ENCODE results near the gene TIMM17B.

DNA sequence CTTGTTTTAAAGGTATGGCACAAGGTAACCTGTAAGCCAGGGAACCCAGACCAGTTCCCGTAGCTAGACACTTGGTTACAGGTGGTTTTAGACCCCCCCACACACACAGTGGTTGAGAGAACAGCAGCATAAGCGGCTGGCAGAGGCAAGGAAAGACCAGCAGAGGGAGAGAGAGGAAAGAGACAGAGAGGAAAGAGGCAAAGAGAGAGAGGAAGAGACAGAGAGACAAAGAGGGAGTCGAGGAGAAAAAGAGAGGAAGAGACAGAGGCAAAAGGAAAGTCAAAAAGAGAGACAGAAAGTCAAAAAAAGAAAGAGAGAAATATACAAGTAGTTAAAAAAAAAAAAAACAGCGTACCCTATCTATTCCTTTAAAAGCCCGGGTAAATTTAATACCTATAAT, 42.7 kb downstream of the TIMM17B start:
- TF ChIP-seq, protein P1, sequence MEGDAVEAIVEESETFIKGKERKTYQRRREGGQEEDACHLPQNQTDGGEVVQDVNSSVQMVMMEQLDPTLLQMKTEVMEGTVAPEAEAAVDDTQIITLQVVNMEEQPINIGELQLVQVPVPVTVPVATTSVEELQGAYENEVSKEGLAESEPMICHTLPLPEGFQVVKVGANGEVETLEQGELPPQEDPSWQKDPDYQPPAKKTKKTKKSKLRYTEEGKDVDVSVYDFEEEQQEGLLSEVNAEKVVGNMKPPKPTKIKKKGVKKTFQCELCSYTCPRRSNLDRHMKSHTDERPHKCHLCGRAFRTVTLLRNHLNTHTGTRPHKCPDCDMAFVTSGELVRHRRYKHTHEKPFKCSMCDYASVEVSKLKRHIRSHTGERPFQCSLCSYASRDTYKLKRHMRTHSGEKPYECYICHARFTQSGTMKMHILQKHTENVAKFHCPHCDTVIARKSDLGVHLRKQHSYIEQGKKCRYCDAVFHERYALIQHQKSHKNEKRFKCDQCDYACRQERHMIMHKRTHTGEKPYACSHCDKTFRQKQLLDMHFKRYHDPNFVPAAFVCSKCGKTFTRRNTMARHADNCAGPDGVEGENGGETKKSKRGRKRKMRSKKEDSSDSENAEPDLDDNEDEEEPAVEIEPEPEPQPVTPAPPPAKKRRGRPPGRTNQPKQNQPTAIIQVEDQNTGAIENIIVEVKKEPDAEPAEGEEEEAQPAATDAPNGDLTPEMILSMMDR (IDR thresholded peaks at IDR 0.05; ENCODE audit: poor library complexity), result peak; percentile 32
- TF ChIP-seq EZH2phosphoT487 (IDR thresholded peaks at IDR 0.05; ENCODE audit: low read depth, severe bottlenecking, unreplicated experiment), result no peak
